Measurements from ENCODE around the gene CCSER1.

The CCSER1 gene

DNA sequence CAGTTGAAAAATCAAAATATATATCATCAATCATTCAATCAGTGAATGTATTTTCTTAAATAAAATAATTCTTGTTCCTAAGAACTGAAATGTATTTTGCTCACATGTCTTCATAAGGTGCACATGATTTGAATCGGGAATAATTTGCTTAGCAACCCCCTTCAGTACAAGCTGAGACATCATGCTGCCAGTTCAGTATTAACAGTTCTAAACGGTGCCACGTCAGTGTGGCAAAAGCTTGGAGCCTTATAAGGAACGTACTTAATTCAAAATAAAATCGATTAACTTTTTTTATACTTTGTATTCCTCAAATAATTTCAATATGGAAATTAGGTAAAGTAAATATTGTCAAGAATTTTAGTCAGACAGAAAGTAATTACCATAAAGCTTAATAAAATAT lies 287.9 kb downstream of the CCSER1 start:
- Histone ChIP-seq H3K4me1 (ENCODE audit: insufficient read depth, low read length) (0 out of 2 replicates have a peak, but pooled peaks cover 2% of the 10 kb centered on the region), H3K9ac (ENCODE audit: low read depth, low read length) (no peak overlapping the region), H3K27me3 (ENCODE audit: insufficient read depth, low read length) (no peaks in the 10 kb centered on the region), H3K27ac (ENCODE audit: low read length) (no peak overlapping the region), H3K9me3 (ENCODE audit: insufficient read depth, low read depth, low read length) (no peaks in the 10 kb centered on the region), H3K4me3 (ENCODE audit: low read length) (no peak overlapping the region), H3K36me3 (ENCODE audit: insufficient read depth, low read depth, low read length) (no peaks in the 10 kb centered on the region)

DNA sequence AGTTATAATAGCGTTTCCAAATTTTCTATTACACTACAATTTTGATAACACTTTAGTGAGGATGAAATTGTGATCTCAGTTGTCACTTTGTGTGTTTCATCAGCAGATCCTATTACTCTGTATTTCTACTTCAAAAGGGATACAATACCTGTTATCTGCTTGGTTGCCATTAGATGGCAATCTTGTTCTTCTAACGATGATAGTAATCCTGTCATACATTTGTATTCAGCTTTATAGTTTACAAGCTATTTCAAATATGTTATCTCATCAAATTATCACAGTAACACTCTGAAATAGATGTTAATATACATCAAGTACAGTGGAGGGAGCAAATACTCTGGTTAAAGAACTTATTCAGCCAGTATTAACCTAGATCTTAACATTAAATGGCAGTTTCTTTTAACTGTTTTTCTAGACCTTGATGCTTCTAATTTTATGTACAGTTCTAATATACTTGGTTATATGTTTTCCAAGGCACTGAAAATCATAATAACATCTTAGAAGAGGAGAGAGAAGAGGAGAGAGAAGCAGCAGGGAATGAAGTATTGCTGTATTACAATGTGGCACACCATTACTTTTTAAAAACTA lies 292.0 kb downstream of the CCSER1 start:
- H3K36me3 ChIP-seq (ENCODE audit: insufficient read depth, low read depth, low read length): no peaks in the 10 kb centered on the region
- H3K9me3 ChIP-seq (ENCODE audit: insufficient read depth, low read depth, low read length): no peaks in the 10 kb centered on the region
- H3K27ac ChIP-seq (ENCODE audit: low read length): no peak overlapping the region
- H3K4me1 ChIP-seq (ENCODE audit: insufficient read depth, low read length): 0 out of 2 replicates have a peak, but pooled peaks cover 2% of the 10 kb centered on the region
- no peak overlapping the region for H3K4me3 ChIP-seq (ENCODE audit: low read length)
- H3K9ac ChIP-seq (ENCODE audit: low read depth, low read length): no peak overlapping the region
- H3K27me3 ChIP-seq (ENCODE audit: insufficient read depth, low read length): no peaks in the 10 kb centered on the region

DNA sequence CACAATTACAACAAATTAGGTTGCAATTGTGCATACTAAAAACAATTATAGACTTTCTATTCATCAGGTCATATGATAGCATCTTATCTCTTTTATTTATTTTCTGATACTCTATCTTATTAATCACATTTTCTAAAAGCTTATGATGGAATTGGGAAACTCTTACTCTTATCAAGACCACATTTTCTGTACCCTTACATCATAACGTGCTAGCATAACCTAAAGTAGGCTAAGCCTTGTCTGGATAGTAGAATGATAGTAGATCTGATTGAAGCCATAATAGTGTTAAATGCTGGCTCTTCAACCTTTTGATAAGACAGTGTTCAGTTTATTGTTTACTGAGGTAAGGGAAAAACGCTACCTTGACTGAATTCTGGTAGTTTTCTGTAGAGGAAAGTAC lies 294.0 kb downstream of the CCSER1 start:
- H3K4me1 ChIP-seq (ENCODE audit: insufficient read depth, low read length): 0 out of 2 replicates have a peak, but pooled peaks cover 2% of the 10 kb centered on the region
- H3K9ac ChIP-seq (ENCODE audit: low read depth, low read length): no peak overlapping the region
- H3K4me3 ChIP-seq (ENCODE audit: low read length): no peak overlapping the region
- no peak overlapping the region for H3K27ac ChIP-seq (ENCODE audit: low read length)
- no peaks in the 10 kb centered on the region for H3K36me3 ChIP-seq (ENCODE audit: insufficient read depth, low read depth, low read length)
- no peaks in the 10 kb centered on the region for H3K27me3 ChIP-seq (ENCODE audit: insufficient read depth, low read length)
- H3K9me3 ChIP-seq (ENCODE audit: insufficient read depth, low read depth, low read length): no peaks in the 10 kb centered on the region

DNA sequence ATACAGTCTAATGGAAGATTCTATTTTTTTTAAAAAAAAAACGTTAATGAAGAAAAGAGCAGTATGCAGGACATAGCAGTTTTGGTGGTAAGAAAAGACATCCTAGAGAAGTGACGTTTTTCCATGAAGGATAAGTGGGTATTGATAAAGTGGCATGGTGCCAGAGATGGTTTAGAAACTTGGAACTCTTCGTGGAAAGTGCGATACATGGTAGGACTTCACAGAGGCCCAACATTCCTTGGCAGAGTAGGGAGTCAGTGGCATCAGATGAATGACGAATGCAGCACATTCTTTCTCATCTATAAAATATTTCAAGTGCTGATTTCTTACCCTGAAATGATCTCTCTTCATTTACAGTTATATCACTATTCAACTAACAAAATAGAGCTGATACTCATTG lies 298.7 kb downstream of the CCSER1 start:
- H3K27me3 ChIP-seq (ENCODE audit: insufficient read depth, low read length): no peaks in the 10 kb centered on the region
- H3K4me1 ChIP-seq (ENCODE audit: insufficient read depth, low read length): no peaks in the 10 kb centered on the region
- no peaks in the 10 kb centered on the region for H3K9me3 ChIP-seq (ENCODE audit: insufficient read depth, low read depth, low read length)
- H3K27ac ChIP-seq (ENCODE audit: low read length): no peak overlapping the region
- no peak overlapping the region for H3K4me3 ChIP-seq (ENCODE audit: low read length)
- H3K36me3 ChIP-seq (ENCODE audit: insufficient read depth, low read depth, low read length): no peaks in the 10 kb centered on the region
- no peak overlapping the region for H3K9ac ChIP-seq (ENCODE audit: low read depth, low read length)

DNA sequence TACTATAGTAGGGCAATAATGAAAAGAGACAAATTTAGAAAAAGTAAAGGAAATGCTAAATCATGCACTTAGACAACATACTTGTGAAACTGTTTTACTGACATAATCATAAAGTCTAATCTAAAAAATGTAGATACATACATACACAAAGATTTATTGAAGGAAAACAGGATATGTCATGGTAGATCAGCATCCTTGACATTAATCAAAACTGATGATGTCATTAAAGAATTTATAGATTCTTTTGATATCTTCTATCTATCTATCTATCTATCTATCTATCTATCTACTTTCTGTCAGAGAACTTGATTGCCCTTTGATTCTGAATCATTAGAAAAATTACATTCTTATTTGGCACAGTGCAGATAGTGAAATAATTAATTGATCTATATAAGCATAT lies 311.3 kb downstream of the CCSER1 start:
- no peak overlapping the region for H3K4me3 ChIP-seq (ENCODE audit: low read length)
- H3K27ac ChIP-seq (ENCODE audit: low read length): no peak overlapping the region
- H3K27me3 ChIP-seq (ENCODE audit: insufficient read depth, low read length): no peaks in the 10 kb centered on the region
- H3K36me3 ChIP-seq (ENCODE audit: insufficient read depth, low read depth, low read length): no peaks in the 10 kb centered on the region
- no peak overlapping the region for H3K9ac ChIP-seq (ENCODE audit: low read depth, low read length)
- H3K9me3 ChIP-seq (ENCODE audit: insufficient read depth, low read depth, low read length): no peaks in the 10 kb centered on the region
- no peaks in the 10 kb centered on the region for H3K4me1 ChIP-seq (ENCODE audit: insufficient read depth, low read length)

DNA sequence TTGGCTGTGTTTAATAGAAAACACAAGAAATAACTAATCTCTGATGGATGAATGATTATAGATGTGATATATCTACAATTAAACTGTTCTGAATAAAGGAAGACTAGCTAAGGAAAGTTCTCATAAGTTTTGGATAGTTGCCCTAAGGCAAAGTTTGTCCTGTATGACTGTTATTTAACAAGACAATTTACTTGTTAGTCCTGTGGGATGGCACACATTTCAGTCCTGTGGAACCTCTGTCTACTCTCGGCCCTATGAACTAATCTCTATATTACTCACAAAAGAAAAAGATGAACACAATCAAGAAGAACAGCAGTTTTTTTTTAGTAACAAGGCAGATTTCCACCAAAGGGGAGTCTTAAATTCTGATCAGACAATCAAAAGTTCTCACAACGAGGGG lies 314.6 kb downstream of the CCSER1 start:
- Histone ChIP-seq H3K27me3 (ENCODE audit: insufficient read depth, low read length) (no peaks in the 10 kb centered on the region), H3K4me3 (ENCODE audit: low read length) (no peak overlapping the region), H3K9me3 (ENCODE audit: insufficient read depth, low read depth, low read length) (no peaks in the 10 kb centered on the region), H3K36me3 (ENCODE audit: insufficient read depth, low read depth, low read length) (no peaks in the 10 kb centered on the region), H3K4me1 (ENCODE audit: insufficient read depth, low read length) (no peaks in the 10 kb centered on the region), H3K27ac (ENCODE audit: low read length) (no peak overlapping the region), H3K9ac (ENCODE audit: low read depth, low read length) (no peak overlapping the region)

DNA sequence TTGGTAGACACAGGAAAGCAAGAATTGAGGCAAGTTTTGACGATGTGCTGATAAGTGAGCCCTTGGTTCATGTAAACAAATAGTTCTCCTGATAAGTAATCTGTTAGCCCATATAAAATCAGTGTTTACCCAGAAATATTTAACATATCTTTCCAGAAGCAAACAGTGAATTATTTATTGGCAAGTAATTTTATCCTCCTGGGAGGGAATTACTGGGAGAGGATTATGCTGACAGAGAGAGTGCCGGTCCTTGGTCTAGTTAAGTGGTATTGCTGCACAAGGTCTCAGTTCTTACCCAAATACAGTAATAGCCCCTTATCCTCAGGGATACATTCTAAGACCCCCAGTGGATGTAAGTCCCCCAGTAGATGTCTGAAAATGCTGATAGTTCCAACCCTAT lies 315.4 kb downstream of the CCSER1 start:
- no peaks in the 10 kb centered on the region for H3K36me3 ChIP-seq (ENCODE audit: insufficient read depth, low read depth, low read length)
- no peak overlapping the region for H3K27ac ChIP-seq (ENCODE audit: low read length)
- H3K4me3 ChIP-seq (ENCODE audit: low read length): no peak overlapping the region
- H3K4me1 ChIP-seq (ENCODE audit: insufficient read depth, low read length): no peaks in the 10 kb centered on the region
- H3K9me3 ChIP-seq (ENCODE audit: insufficient read depth, low read depth, low read length): no peaks in the 10 kb centered on the region
- H3K9ac ChIP-seq (ENCODE audit: low read depth, low read length): no peak overlapping the region
- no peaks in the 10 kb centered on the region for H3K27me3 ChIP-seq (ENCODE audit: insufficient read depth, low read length)

DNA sequence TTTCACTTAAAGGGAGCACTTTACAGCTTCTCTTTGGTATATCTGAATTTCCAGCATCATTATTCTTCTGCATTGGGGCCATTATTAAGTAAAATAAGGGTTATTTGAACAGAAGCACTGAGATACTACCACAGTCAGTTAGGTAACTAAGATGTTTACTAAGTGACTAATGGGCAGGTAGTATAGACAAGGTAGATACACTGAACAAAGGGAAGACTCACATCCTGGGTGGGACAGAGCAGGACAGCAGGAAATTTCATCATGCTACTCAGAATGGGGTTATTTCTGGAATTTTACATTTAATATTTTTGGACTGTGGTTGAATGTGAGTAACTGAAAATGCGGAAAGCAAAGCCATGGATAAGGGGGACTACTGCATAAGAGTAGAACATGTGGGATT lies 316.0 kb downstream of the CCSER1 start:
- H3K4me3 ChIP-seq (ENCODE audit: low read length): no peak overlapping the region
- H3K27ac ChIP-seq (ENCODE audit: low read length): no peak overlapping the region
- no peaks in the 10 kb centered on the region for H3K27me3 ChIP-seq (ENCODE audit: insufficient read depth, low read length)
- no peak overlapping the region for H3K9ac ChIP-seq (ENCODE audit: low read depth, low read length)
- no peaks in the 10 kb centered on the region for H3K36me3 ChIP-seq (ENCODE audit: insufficient read depth, low read depth, low read length)
- H3K4me1 ChIP-seq (ENCODE audit: insufficient read depth, low read length): no peaks in the 10 kb centered on the region
- H3K9me3 ChIP-seq (ENCODE audit: insufficient read depth, low read depth, low read length): no peaks in the 10 kb centered on the region

DNA sequence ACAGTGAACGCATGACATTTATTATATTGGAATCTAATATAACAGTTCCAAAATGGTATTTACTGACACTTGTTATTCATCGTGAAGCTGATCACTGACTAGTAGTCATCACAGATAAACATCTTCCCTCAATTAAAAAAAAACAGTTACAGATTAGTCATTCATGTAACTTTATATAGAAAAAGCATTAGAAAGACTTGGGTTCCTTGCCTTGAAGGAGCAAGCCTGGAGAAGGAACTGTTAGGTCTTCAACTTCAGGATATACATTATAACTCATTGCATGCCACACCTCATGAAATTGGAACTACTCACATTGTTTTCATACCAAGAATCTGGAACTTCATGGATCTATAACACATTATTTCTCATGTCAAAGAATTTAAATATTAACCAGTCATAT lies 317.7 kb downstream of the CCSER1 start:
- Histone ChIP-seq H3K27me3 (ENCODE audit: insufficient read depth, low read length) (no peaks in the 10 kb centered on the region), H3K9me3 (ENCODE audit: insufficient read depth, low read depth, low read length) (no peaks in the 10 kb centered on the region), H3K4me1 (ENCODE audit: insufficient read depth, low read length) (no peaks in the 10 kb centered on the region), H3K4me3 (ENCODE audit: low read length) (no peak overlapping the region), H3K36me3 (ENCODE audit: insufficient read depth, low read depth, low read length) (no peaks in the 10 kb centered on the region), H3K9ac (ENCODE audit: low read depth, low read length) (no peak overlapping the region), H3K27ac (ENCODE audit: low read length) (no peak overlapping the region)

DNA sequence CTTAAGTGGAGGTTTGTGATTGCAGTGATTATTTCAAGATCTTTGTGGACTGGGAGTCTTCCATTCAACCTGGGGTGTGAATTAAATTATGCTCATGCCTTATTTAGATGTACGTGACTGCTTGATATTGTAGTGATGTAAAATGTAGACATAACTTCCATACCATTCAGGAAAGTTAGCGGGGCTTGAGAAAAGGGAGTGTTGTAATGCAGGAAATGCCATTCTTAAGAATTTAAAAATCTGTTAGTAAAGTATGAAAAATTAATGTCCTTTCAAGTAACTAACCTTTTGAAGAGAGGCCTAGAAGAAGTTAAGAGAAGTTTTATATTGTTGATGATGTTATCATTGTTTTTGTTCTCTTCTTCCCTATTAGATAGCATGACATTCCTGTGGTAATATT lies 318.2 kb downstream of the CCSER1 start:
- Histone ChIP-seq H3K36me3 (ENCODE audit: insufficient read depth, low read depth, low read length) (no peaks in the 10 kb centered on the region), H3K27me3 (ENCODE audit: insufficient read depth, low read length) (no peaks in the 10 kb centered on the region), H3K4me3 (ENCODE audit: low read length) (no peak overlapping the region), H3K9me3 (ENCODE audit: insufficient read depth, low read depth, low read length) (no peaks in the 10 kb centered on the region), H3K9ac (ENCODE audit: low read depth, low read length) (no peak overlapping the region), H3K27ac (ENCODE audit: low read length) (no peak overlapping the region), H3K4me1 (ENCODE audit: insufficient read depth, low read length) (no peaks in the 10 kb centered on the region)

DNA sequence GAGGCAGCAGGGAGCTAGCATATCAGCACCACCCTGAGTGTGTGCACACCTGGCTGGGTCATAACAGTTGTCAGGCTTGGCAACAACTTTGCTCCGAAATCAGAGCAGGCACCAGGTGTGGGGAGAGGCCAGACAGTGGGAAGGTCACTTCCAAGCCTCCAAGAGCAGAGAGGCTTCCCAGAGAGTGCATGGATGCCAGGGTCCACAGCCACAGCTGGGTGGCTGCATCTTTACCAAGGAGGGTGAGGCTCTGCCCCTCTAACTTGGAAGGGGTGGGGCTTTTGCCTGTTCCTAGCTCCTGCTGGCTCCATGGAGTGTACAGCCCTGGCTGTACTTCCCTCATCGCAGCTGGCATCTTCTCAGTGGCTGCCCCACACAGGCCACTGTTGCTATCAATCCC lies 322.4 kb downstream of the CCSER1 start:
- H3K4me1 ChIP-seq (ENCODE audit: insufficient read depth, low read length): no peaks in the 10 kb centered on the region
- no peak overlapping the region for H3K27ac ChIP-seq (ENCODE audit: low read length)
- no peaks in the 10 kb centered on the region for H3K27me3 ChIP-seq (ENCODE audit: insufficient read depth, low read length)
- H3K4me3 ChIP-seq (ENCODE audit: low read length): no peak overlapping the region
- no peaks in the 10 kb centered on the region for H3K36me3 ChIP-seq (ENCODE audit: insufficient read depth, low read depth, low read length)
- no peak overlapping the region for H3K9ac ChIP-seq (ENCODE audit: low read depth, low read length)
- no peaks in the 10 kb centered on the region for H3K9me3 ChIP-seq (ENCODE audit: insufficient read depth, low read depth, low read length)

DNA sequence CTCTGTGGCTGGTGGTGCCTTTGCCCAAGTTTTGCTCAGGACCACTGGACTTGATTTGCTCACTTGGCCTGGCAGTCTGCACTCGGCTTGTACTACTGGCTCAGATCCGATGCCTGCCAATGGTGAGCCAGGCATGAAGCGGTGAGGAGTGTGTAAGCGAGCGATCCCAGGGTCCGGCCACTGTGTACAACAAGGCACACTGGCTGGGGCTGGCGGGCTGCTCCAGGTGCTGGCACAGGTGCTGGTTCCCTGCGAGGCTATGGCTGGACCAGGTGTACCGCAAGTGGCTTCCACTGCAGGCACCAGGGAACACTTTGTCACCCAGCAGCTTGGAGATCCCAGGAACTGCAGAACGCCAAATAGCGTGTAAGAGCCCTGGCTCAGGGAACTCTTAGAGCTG lies 329.7 kb downstream of the CCSER1 start:
- Histone ChIP-seq H3K36me3 (ENCODE audit: insufficient read depth, low read depth, low read length) (no peaks in the 10 kb centered on the region), H3K27ac (ENCODE audit: low read length) (no peak overlapping the region), H3K27me3 (ENCODE audit: insufficient read depth, low read length) (no peaks in the 10 kb centered on the region), H3K4me3 (ENCODE audit: low read length) (no peak overlapping the region), H3K4me1 (ENCODE audit: insufficient read depth, low read length) (no peaks in the 10 kb centered on the region), H3K9ac (ENCODE audit: low read depth, low read length) (no peak overlapping the region), H3K9me3 (ENCODE audit: insufficient read depth, low read depth, low read length) (no peaks in the 10 kb centered on the region)

DNA sequence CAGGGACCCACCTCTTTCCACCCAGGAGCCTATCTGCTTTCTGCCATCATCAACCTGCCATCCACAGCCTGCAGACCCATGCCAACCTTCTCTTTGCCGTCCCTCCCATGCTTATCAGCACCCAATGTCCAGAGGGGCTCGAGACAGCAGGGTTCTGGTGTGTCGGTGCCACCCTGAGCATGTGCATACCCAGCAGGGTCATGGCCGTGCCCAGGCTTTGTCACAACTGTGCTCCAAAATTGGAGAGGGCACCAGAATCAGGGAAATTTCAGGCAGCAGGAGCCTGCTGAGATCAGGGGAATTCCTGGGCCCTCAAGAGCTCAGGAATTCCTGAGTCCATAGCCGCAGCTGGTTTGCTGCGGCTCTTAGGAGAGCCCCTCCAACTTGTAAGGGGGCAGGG lies 330.6 kb downstream of the CCSER1 start:
- Histone ChIP-seq H3K27ac (ENCODE audit: low read length) (no peak overlapping the region), H3K4me1 (ENCODE audit: insufficient read depth, low read length) (no peaks in the 10 kb centered on the region), H3K9me3 (ENCODE audit: insufficient read depth, low read depth, low read length) (no peaks in the 10 kb centered on the region), H3K9ac (ENCODE audit: low read depth, low read length) (no peak overlapping the region), H3K27me3 (ENCODE audit: insufficient read depth, low read length) (no peaks in the 10 kb centered on the region), H3K4me3 (ENCODE audit: low read length) (no peak overlapping the region), H3K36me3 (ENCODE audit: insufficient read depth, low read depth, low read length) (no peaks in the 10 kb centered on the region)

Measured in iPS-20b (cell line).